GM12878 (cell line): ENCODE results near the gene MXI1. TPM values are rescaled to one million over a fixed set of nuclear protein-coding genes. Genes with fewer than 3 reads are reported as not detected.
"Not testable (repeated sequence)": the region's sequence is repeated elsewhere in the genome, so short reads cannot be mapped to it uniquely, and the experiment has no call there.

Experiments
- ATAC-seq: fragments of 200-7000 bp; cut with Tn5 transposase; 3 replicates; pipeline ENCODE4 v1.9.1; 2020; ENCODE audit warnings: mild to moderate bottlenecking, moderate library complexity
- BruUV-seq: library from RNA; stranded (reverse); fragments of 400-500 nt; replicated peaks from 2 replicates; lab custom pipeline; 2021; lab: Mats Ljungman, UMichigan
- CTCF ChIA-PET: fragments of 300-600 bp; sonication (Branson Sonifier 250); formaldehyde crosslinking; extraction: SDS; loops from one replicate; lab custom pipeline; 2021; ENCODE audit warnings: inconsistent platforms; lab: Yijun Ruan, JAX
- POLR2A ChIA-PET: fragments of 350-600 bp; formaldehyde crosslinking; extraction: SDS; loops from one replicate; lab custom pipeline; 2021; ENCODE audit warnings: inconsistent platforms; lab: Charles Lee
- RAD21 ChIA-PET: fragments of 300-600 bp; sonication (Branson Sonifier 250); formaldehyde crosslinking; loops from one replicate; lab custom pipeline; 2023; ENCODE audit warnings: antibody characterized with exemption; ENCODE audit not compliant: unreplicated experiment; lab: Charles Lee
- SMC1A ChIA-PET: fragments of 300-600 bp; sonication (Branson Sonifier 250); formaldehyde crosslinking; loops from one replicate; lab custom pipeline; 2023; ENCODE audit not compliant: unreplicated experiment, uncharacterized antibody; lab: Charles Lee
- DNase-seq: peaks from one replicate; pipeline ENCODE4 v3.0.0-alpha.2; 2011; ENCODE audit warnings: low read depth, low spot score
- FAIRE-seq: peaks from 3 replicates; lab custom pipeline; 2011; peaks lifted over from hg19 to GRCh38; lab: Jason Lieb, UNC
- H2AFZ ChIP-seq: 2 replicates; pipeline ENCODE4 v1.6.0; 2011; ENCODE audit warnings: low read depth, low read length, control low read depth; ENCODE audit not compliant: control insufficient read depth
- H3K27ac ChIP-seq: 2 replicates; pipeline ENCODE4 v1.5.1; 2011; ENCODE audit warnings: control low read depth; ENCODE audit not compliant: control insufficient read depth, insufficient read depth
- H3K27me3 ChIP-seq, 2 experiments: replicated peaks in 1 of 2; 2 replicates each; pipeline versions ENCODE4 v1.6.0 to v1.6.1; 2011; ENCODE audit warnings: low read length in 1 of 2; ENCODE audit not compliant: control insufficient read depth in 2 of 2, insufficient read depth in 2 of 2
- H3K36me3 ChIP-seq, 2 experiments: 2 replicates each; pipeline ENCODE4 v1.5.1; 2011; ENCODE audit warnings: low read length in 1 of 2; ENCODE audit not compliant: control insufficient read depth in 2 of 2, insufficient read depth in 2 of 2
- H3K4me1 ChIP-seq: 2 replicates; pipeline ENCODE4 v1.6.1; 2011; ENCODE audit warnings: mild to moderate bottlenecking, low read length, moderate library complexity, mixed read lengths; ENCODE audit not compliant: control insufficient read depth, insufficient read depth
- H3K4me2 ChIP-seq: 2 replicates; pipeline ENCODE4 v1.6.0; 2011; ENCODE audit warnings: control low read depth; ENCODE audit not compliant: control insufficient read depth, insufficient read depth
- H3K4me3 ChIP-seq: fragments of 200-600 bp; sonication (generic); 2 replicates; pipeline ENCODE4 v1.5.1; 2016
- H3K79me2 ChIP-seq: 2 replicates; pipeline ENCODE4 v1.6.0; 2011; ENCODE audit warnings: low read length; ENCODE audit not compliant: control insufficient read depth, insufficient read depth
- H3K9ac ChIP-seq: 2 replicates; pipeline ENCODE4 v1.8.0; 2011; ENCODE audit warnings: low read length, control low read depth, mixed read lengths; ENCODE audit not compliant: control insufficient read depth, insufficient read depth
- H3K9me3 ChIP-seq: replicated peaks from 3 replicates; pipeline ENCODE4 v1.5.1; 2011; ENCODE audit warnings: mild to moderate bottlenecking, low read length; ENCODE audit not compliant: control insufficient read depth, insufficient read depth
- H4K20me1 ChIP-seq: 2 replicates; pipeline ENCODE4 v1.6.0; 2011; ENCODE audit not compliant: control insufficient read depth, insufficient read depth
- ELK1 ChIP-seq: IDR thresholded peaks from 2 replicates; pipeline ENCODE4 v1.6.1; 2012; ENCODE audit warnings: low read depth, low read length, improper control_type of control experiment
- NR2C2 ChIP-seq: IDR thresholded peaks from 2 replicates; pipeline ENCODE4 v1.6.1; 2011; ENCODE audit warnings: borderline replicate concordance, low read depth; ENCODE audit not compliant: control insufficient read depth, insufficient read length
- USF2 ChIP-seq: IDR thresholded peaks from 2 replicates; pipeline ENCODE4 v1.6.1; 2011; ENCODE audit warnings: low read depth, low read length, improper control_type of control experiment, borderline replicate concordance
- ZBTB40 ChIP-seq: fragments of 450-650 bp; IDR thresholded peaks from 2 replicates; pipeline ENCODE4 v1.6.1; 2016; ENCODE audit warnings: mild to moderate bottlenecking, moderate library complexity, borderline replicate concordance
- WGBS: methylation state at CpG from one replicate; pipeline ENCODE4 v1.1.6; 2016; ENCODE audit warnings: low lambda C conversion rate; ENCODE audit not compliant: insufficient replicate concordance, insufficient coverage; ENCODE audit errors: missing lambda C conversion rate; 5-methylcytosine and 5-hydroxymethylcytosine counted together
- in situ Hi-C: fragments of 300-500 bp; cut with MboI; formaldehyde crosslinking; loops from 9 replicates; pipeline ENCODE4 v1.14.3; 2018; ENCODE audit warnings: mixed read lengths
- intact Hi-C: fragments of 100-400 bp; cut with micrococcal nuclease; formaldehyde crosslinking; loops from one replicate; pipeline ENCODE4 v1.14.2; 2022; ENCODE audit not compliant: unreplicated experiment
- polyA plus RNA-seq, 11 experiments: library from polyadenylated mRNA; depleted of rRNA in 4 of 11; unstranded in 6 of 11; stranded (reverse) in 5 of 11; fragments of >200 nt; fragmentation: Nextera tagmentation in 4 of 11; fragmentation: Illumina TruSeq in 1 of 11; extraction: Ambion mirVana in 4 of 11; extraction: Trizol in 1 of 11; gene quantifications; 1 replicate in 1 of 11; 2 replicates in 10 of 11; pipeline versions ENCODE4 v1.2.1 to v1.2.3, GENCODE V29; 2011 to 2016; ENCODE audit warnings: inconsistent platforms in 2 of 11, missing spikeins in 2 of 11, low read depth in 1 of 11
- total RNA-seq, 4 experiments: library from RNA; depleted of rRNA in 3 of 4; stranded (reverse); fragments of >200 nt in 3 of 4; fragmentation: Illumina TruSeq in 1 of 4; extraction: Trizol in 1 of 4; gene quantifications; 2 replicates each; pipeline versions ENCODE4 v1.2.1 to v1.2.3, GENCODE V29; 2013 to 2021

MXI1 gene
- total and polyA plus RNA-seq, 10 of the 15 experiments (the other 5 are each of a cell fraction or from before 2014, with no cell fraction given), result 0.23 to 8.0 (median 0.41) TPM

DNA sequence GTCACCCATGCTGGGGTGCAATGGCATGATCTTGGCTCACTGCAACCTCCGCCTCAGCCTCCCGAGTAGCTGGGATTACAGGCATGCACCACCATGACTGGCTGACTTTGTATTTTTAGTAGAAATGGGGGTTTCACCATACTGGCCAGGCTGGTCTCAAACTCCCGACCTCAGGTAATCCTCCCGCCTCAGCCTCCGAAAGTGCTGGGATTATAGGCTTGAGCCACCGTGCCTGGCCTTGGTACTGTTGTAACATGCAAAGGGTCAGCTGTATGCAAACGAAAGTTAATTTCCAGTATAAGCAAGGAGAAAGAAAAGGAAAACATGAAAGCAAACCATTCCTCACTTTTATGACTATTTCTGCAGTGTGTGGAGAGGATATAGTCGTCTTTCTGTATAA, 6.4 kb upstream of the MXI1 start:
- CTCF ChIA-PET, H3K27me3 ChIP-seq, H3K4me1 ChIP-seq, FAIRE-seq, BruUV-seq, POLR2A ChIA-PET, H3K9me3 ChIP-seq, H3K4me2 ChIP-seq, H2AFZ ChIP-seq, ATAC-seq, H3K4me3 ChIP-seq, H3K9ac ChIP-seq, H4K20me1 ChIP-seq, SMC1A ChIA-PET, intact Hi-C loops, RAD21 ChIA-PET, H3K27ac ChIP-seq, in situ Hi-C loops, DNase-seq, H3K79me2 ChIP-seq, H3K36me3 ChIP-seq: not testable (repeated sequence)
- WGBS, result 55% methylated on average over 8 of the region's 8 CpGs

GRCh38 chr10:110203500-110204455, 3.6 kb upstream of the MXI1 start:
- POLR2A ChIA-PET, result no interaction called here
- H4K20me1 ChIP-seq, result no peaks in the 10 kb centered on the region
- TF ChIP-seq ELK1 (no peak), NR2C2 (no peak), ZBTB40 (no peak), USF2 (no peak)

More at GRCh38 chr10:110203500-110204455, 3.6 kb upstream of the MXI1 start:
- H2AFZ ChIP-seq, result no peak overlapping the region
- no peaks in the 10 kb centered on the region for H3K36me3 ChIP-seq
- FAIRE-seq (no peak), DNase-seq (no peak), ATAC-seq (no peak)
- H3K4me1 ChIP-seq, result no peaks in the 10 kb centered on the region
- ChIA-PET RAD21 (interaction anchor here (1.7 kb wide), 1 partner anchor 15 kb away, joined by 3 read pairs; no protein-coding TSS in a partner anchor), SMC1A (interaction anchor here (0.7 to 1.6 kb wide), 3 partner anchors 75 to 1354 kb away, joined by 3 read pairs; partner anchors contain the start of gene SMNDC1), CTCF (interaction anchor here (1.0 to 11.0 kb wide), 2 partner anchors 18 to 66 kb away, joined by 4 to 62 read pairs; no protein-coding TSS in a partner anchor)
- no peak overlapping the region for H3K4me2 ChIP-seq
- H3K27me3 ChIP-seq, result peaks cover 4 to 6% of the 10 kb centered on the region in 2 experiments; a peak in 3 of 4 replicates
- WGBS, result 49% methylated on average over 8 of the region's 8 CpGs
- no peak overlapping the region for H3K27ac ChIP-seq
- H3K9me3 ChIP-seq, result no peaks in the 10 kb centered on the region
- intact Hi-C loops, result no loop called here
- no TSS peak for BruUV-seq
- H3K4me3 ChIP-seq, result no peak overlapping the region
- in situ Hi-C loops, result no loop called here
- no peaks in the 10 kb centered on the region for H3K79me2 ChIP-seq
- H3K9ac ChIP-seq, result no peak overlapping the region
